GM15510 (cell line): ENCODE data around the gene GNAT1.

Experiments
- POLR2A ChIP-seq: IDR thresholded peaks from 3 replicates; pipeline ENCODE4 v1.6.1; 2011; ENCODE audit warnings: borderline replicate concordance; ENCODE audit not compliant: insufficient read length; ENCODE audit errors: extremely low read depth

Gene GNAT1

GRCh38 chr3:50213373-50213772 is 22.0 kb downstream of the GNAT1 start:
- TF ChIP-seq POLR2A, result no peak

GRCh38 chr3:50214824-50215223 is 23.4 kb downstream of the GNAT1 start:
- no peak for TF ChIP-seq POLR2A

GRCh38 chr3:50215529-50215928 is 24.1 kb downstream of the GNAT1 start:
- no peak for TF ChIP-seq POLR2A

GRCh38 chr3:50217681-50218080 is 26.3 kb downstream of the GNAT1 start:
- TF ChIP-seq POLR2A, result no peak

GRCh38 chr3:50218448-50218847 is 27.0 kb downstream of the GNAT1 start:
- TF ChIP-seq POLR2A, result no peak

GRCh38 chr3:50219285-50219684 is 27.9 kb downstream of the GNAT1 start:
- TF ChIP-seq POLR2A, result no peak

GRCh38 chr3:50220109-50220508 is 28.7 kb downstream of the GNAT1 start:
- no peak for TF ChIP-seq POLR2A

GRCh38 chr3:50221051-50221410 is 29.6 kb downstream of the GNAT1 start:
- TF ChIP-seq POLR2A, result no peak

- TF ChIP-seq POLR2A, result no peak
Observed at GRCh38 chr3:50221411-50222168, 30.2 kb downstream of the GNAT1 start.

GRCh38 chr3:50222169-50222528 is 30.7 kb downstream of the GNAT1 start:
- no peak for TF ChIP-seq POLR2A

- no peak for TF ChIP-seq POLR2A
Observed at GRCh38 chr3:50224639-50225038, 33.2 kb downstream of the GNAT1 start.

- TF ChIP-seq POLR2A, result no peak
Observed at GRCh38 chr3:50226888-50227389, 35.5 kb downstream of the GNAT1 start.

- peak; percentile 68 for TF ChIP-seq POLR2A
Observed at GRCh38 chr3:50227390-50228183, 36.2 kb downstream of the GNAT1 start.

- no peak for TF ChIP-seq POLR2A
Observed at GRCh38 chr3:50229490-50229889, 38.1 kb downstream of the GNAT1 start.

- TF ChIP-seq POLR2A, result no peak
Observed at GRCh38 chr3:50230104-50230793, 38.8 kb downstream of the GNAT1 start.
